ENCODE measurements around the gene ATF3.
"Not testable (repeated sequence)": the region's sequence is repeated elsewhere in the genome, so short reads cannot be mapped to it uniquely, and the experiment has no call there.

The ATF3 gene

DNA sequence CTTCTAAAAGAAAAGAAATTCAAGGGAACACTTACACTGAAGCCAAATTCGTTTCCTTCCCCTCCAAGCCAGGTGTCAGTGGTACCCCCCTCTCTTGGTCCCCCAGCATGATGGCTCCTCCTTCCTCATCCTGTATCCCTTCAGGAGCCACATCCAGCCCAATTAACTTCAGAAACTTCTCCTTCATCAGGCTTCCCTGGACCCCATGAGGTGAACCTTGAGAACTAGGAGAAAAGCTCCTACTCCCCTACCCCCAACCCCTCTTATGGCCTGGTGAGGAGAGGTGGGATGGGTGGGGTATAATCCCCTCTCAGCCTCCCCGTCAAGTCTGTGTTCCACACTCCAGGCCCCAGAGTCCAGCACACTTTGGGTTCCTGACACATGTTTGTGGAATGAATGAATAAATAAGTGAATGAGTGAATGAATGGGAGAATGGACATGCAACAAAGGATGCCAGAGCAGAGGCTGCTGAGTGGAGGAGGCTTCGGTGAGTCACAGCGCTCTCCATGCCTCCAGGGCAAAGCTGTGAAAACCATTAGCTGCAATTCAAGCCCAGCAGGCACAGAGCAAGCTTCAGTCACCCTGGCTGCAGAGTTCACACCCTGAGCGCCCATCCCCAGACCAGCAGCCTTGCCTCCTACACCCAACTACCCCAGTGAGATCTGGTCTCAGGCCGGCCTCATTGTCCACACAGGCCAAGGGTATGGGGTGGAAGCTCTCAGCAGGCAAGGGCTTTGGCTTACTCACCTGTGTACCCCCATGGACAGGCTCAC lies 47.3 kb downstream of the ATF3 start:
- DNase-seq, result no peak

DNA sequence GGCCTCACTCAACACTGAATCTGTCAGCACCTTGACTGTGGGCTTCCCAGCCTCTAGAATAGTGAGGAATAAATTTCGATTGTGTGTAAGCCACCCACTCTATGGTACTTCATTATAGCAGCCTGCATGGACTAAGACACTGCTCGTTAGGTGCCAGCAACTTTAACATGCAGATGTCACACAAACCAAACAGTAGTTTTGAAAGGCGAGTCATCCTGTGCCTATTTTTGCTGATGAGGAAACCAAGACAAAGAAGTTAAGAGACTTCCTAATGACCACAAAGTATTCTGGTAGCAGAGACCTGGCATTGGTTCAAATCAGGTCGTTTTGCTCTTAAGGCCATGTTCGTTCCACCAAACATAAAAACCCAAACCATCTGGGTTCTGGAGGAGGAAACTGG lies 48.2 kb downstream of the ATF3 start:
- DNase-seq, result no peak

DNA sequence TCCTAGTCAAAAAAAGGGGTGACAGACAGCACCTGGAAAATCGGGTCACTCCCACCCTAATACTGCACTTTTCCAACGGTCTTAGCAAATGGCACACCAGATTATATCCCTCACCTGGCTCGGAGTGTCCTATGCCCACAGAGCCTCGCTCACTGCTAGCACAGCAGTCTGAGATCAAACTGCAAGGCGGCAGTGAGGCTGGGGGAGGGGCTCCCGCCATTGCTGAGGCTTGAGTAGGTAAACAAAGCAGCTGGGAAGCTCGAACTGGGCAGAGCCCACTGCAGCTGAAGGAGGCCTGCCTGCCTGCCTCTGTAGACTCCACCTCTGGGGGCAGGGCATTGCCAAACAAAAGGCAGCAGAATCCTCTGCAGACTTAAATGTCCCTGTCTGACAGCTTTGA lies 49.7 kb downstream of the ATF3 start:
- DNase-seq, result not testable (repeated sequence)

DNA sequence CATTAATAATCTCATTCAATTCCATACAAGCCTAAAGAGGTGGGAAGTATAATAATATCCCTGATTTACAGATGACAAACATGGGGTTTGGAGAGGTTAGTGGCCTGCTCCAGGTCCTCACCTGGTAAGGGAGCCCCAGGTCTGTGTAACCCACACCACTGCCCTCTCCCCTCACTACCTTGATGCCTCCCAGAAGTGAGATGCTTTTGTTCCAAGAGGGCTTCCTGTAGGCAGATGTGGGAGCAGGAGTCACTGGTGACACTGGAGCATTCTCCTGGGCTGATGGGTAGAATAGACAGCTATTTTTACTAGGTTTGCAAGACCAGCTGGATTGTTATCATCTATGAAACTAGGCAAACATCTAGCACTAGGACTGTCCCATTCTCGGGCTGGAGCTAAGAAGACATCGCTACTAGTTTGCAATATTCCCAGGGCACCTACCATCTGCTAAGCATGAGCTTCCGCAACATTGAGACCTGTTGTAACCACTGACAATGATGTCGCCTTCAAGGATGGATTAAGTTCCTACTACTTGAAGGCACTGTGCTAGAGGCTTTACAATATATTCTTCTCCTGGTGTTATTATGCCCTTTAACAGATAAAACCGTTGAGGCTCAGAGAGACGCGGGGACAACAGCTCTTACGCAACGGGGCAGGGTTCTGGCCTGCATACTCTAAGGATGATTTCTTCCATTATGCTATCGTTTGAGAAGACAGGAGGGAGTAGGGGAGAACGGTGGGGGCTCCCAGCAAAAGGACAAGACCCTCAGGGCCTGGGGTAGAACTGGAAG lies 56.0 kb downstream of the ATF3 start:
- DNase-seq, result no peak

DNA sequence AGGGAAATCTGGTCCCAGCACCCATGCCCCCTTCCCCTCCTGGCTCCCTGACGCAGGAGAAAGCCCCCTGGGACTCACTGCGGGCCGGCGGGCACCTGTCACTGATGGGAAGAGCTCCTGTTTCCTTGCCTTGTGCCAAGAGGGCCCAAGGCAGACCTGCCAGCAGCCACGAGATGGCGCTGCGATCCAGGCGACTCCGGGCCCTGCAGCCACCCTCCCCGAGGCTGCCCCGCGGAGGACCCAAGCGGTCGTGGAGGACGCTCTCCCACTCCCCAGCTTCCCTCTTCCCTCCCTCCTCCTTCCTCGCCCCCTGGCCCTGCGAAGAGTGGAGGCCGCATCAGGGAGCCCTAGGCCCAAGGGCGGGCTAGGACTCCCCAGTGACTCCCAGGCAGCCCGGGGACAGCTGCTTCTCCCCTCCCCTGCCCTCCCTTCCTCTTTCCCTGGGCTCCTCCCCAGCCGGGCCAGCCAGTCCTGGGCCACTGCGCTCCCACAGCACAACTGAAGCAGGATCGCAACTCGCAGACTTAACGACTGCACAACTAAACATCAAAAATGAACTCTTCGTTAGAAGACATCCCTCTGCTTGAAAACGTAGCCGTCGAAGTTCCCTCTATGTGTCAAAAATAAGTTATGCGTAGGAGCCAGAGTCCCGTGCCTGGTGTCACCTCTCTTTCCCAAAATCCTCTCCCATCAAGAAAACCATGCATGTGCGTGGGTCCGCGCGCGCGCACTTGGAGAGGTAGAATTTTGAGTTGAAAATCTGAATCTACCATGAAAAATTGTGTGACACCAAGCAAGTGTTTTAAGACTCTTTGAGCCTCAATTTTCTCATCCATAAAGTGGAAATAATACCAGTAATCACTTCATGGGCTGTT lies 56.9 kb downstream of the ATF3 start:
- peak; percentile 28 for DNase-seq

DNA sequence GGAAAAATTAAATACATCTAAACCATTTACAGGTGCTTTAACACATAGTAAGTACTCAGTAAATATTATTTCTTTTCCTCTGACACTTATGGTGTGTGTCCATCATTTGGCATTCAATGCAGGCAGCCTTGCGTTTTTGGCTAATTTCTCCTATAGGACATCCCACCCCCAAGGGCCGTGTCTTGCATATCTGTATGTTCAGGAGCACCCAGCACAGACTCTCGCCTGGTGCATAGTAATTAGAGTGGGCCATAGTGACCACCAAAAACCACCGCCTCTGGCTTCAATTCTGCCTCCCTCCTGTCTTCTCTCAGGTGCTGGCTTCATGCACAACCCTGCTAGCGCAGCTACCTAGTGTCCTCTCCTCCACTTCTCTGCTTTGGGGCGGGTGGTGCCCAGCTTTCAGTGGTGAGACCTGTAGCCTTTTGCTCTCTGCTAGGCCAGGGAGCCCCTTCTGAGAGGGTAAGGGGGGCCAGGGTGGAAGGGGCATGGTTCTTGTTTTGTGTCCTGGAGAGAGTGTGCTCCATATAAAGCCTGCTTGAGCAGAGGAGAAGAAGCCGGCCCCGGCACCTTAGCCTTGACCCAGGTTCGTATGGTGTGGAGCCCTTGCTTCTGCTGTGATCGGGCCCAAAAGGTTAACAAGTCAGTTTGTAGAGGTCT lies 57.7 kb downstream of the ATF3 start:
- no peak for DNase-seq

DNA sequence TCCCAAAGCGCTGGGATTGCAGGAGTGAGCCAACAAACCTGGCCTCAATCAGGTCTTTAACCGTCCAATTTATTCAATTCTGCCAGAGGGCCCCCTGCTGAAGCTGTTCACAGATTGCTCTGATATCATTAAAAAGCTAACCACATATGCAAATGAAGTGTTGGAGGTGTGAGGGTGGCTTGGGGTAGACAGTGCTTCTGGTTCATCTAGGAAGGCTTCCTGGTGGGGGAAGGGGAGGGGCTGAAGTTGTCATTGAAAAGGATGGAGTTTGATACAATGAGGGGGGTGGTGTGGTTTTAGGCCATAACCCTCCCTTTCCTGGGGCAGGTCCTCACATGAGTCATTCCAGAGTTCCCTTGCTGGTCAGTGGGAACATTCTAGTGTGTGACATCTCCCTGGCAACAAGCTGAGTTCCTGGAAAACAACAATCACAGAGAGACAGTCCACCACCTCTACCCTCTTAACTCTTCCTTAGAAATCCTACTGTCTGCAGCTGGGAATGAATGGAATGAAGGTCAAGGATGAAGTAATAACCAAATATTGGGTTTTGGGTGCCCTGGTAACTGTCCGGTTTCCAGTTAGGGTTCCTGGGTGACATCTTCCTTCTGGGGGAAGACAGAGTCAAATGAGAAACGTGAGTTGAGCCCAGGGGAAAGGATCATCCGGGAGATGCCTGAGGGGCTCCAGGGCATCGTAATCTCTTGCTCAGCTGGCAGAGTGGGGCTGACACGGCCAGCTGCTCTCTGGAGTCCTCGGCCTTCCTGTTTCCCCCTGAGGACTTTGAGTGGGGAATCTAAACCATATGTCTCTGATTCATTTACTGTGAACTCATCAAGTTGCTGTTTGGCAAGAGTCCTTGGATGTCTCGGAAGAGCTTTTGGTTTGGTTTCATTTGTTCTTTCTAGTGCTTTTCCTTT lies 58.9 kb downstream of the ATF3 start:
- DNase-seq, result no peak

DNA sequence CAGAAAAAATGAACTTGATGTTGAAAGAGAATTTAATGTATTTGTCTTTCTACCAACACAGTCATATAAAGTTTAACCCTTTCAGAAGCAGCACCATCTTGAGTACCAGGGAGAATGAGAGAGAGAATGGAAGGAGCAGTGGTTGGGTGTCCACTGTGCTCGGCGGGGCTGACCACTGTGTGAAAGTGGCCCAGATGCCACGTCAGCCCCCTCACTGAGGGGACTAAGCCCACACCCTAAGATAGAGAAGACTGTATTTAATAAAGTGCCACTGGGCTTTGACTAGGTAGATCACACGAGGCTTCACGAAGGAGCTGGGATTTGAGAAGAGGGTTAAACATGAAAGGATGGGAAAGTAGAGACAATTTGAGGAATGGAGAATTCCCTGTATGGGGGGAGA lies 59.9 kb downstream of the ATF3 start:
- no peak for DNase-seq

DNA sequence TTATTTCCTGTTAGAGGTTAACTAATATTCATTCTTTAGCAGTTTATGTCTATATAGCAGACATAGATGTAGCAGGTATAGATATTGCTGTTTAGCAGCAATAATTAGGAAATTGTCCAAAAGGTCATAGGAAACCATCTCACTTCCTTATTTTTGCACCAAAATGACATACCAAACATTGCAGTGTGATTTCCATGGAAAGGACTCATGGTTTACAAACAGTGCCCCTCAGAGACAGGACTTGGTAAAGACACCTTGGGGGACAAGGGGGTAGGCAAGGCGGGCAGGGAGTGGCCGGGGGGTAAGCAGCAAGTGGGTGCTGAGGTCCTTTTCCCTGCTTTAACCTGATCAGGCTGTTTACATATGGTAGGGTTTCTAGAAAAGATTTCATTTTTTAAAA lies 60.5 kb downstream of the ATF3 start:
- peak; percentile 48 for DNase-seq

DNA sequence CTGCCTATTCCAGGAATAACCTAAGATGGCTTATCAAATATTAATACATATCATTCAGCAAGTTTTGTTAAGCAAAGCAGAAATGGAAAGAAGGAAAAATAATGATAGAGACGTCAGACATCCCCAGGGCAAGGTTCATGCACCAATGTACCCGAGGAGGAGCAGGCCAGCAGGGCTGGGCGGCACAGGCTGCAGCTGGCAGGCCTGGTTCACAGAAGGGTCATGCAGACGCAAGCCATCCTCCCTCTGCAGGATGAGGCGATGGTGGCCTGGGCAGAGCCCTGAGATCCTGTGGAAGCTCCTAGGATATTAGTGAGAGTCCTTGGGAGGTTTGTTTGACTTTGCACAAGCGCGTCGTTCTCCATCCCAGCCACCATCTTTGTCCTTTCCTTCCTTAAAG lies 61.0 kb downstream of the ATF3 start:
- no peak for DNase-seq

DNA sequence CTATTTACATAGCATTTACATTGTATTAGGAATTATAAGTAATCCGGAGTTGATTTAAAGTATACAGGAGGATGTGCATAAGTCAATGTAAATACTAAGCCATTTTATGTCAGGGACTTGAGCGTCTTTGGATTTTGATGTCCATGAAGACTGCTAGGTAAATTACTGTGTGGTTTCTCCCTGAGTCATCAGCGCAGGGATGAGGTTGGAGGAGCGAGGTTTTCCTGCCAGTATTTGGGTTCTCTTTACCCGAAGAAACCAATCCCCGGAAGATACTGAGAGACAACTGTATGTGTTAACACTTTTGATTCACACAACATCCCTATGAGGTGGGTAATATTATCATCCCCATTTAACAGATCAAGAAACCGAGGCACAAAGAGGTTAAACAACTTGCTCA lies 61.7 kb downstream of the ATF3 start:
- DNase-seq, result no peak
